ENCODE data around the gene COPG1.

COPG1 gene

DNA sequence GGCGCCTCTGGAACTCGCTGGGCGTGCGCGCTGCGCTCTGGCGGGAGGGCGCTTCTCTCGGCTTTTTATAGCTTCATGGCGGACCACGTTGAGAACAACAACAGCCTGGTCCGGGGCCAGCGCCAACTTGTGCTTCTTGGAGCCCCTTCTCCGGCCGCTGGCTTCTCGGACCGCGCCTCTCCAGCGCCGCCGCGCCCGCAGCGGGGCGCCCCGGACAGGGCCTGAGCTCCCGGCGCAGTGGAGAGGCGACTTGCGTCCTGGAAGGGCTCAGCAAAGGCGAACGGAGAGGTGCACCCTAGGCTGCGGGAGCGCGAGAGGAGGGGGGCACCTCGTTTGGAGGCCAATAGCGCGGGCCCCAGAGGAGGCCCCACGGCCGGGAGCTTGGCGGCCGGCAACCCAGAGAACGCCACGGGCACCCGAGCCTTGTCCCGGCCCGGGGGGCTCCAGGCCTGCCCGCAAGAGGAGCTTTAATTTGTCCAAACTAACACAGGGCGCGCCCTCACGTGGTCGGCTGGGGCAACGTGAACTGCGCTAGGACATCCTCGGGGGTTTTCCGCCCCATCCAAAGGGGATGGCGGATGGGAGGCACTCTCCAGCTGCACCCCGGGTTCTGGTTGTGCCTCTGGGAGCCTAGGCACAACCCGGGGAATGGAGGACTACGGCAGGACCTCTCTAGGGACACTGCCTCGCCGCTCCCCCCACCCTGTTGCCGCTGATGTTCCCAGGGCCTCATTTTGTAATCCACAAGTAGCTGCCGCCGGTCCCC is 67.0 kb downstream of the COPG1 start:
- DNase-seq (ENCODE audit: low spot score), result peak; percentile 88
- TF ChIP-seq CTCF (IDR thresholded peaks at IDR 0.05; ENCODE audit: borderline replicate concordance, control extremely low read depth, extremely low read depth, insufficient read depth, missing control alignments), result peak; percentile 83
- in situ Hi-C loops (cut with MboI; ENCODE audit: low sequenced_read_pairs, unreplicated experiment), result no loop called here

GRCh38 chr3:129317014-129317771 is 67.8 kb downstream of the COPG1 start:
- in situ Hi-C loops (cut with MboI; ENCODE audit: low sequenced_read_pairs, unreplicated experiment), result no loop called here
- no peak for TF ChIP-seq CTCF (IDR thresholded peaks at IDR 0.05; ENCODE audit: borderline replicate concordance, control extremely low read depth, extremely low read depth, insufficient read depth, missing control alignments)
- DNase-seq (ENCODE audit: low spot score), result no peak

DNA sequence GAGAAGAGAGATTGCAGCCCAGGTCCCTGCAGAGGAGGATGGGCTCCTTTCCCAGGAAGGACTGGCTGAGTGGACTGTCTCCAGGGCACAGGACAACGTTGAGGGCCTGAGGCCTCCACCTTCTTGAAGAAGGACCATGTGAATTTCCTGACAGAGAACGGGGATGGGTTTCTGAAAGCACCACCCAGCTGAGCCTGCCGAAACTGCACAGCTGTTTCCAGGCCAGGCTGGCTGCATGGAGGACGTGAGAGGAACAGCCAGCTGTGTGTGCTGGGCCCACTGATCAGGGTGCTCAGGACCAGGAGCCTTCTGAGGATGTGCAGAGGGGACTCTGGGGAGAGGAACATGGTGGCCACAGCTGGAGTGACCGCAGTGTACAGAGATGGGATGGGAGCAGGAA is 68.4 kb downstream of the COPG1 start:
- in situ Hi-C loops (cut with MboI; ENCODE audit: low sequenced_read_pairs, unreplicated experiment), result no loop called here
- no peak for DNase-seq (ENCODE audit: low spot score)
- TF ChIP-seq CTCF (IDR thresholded peaks at IDR 0.05; ENCODE audit: borderline replicate concordance, control extremely low read depth, extremely low read depth, insufficient read depth, missing control alignments), result no peak

DNA sequence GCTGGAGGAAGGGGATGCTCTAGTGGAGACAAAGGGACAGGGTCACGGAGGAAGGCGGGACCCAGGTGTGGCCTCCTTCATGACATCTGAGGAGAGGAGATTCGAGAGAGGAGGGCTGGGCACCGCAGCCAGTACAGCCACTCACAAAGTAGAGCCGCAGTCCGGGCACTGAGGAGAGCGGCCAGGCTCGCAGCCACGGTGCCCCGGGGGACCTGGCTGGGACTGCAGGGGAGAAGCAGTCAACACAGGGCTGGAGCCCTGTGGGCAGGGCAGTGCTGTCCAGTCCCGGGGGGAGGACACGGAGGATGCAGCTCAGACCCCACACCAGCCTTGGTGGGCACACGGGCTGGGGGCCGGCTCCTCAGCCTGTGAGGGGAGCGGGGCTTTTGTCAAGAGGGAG is 69.5 kb downstream of the COPG1 start:
- in situ Hi-C loops (cut with MboI; ENCODE audit: low sequenced_read_pairs, unreplicated experiment), result no loop called here
- TF ChIP-seq CTCF (IDR thresholded peaks at IDR 0.05; ENCODE audit: borderline replicate concordance, control extremely low read depth, extremely low read depth, insufficient read depth, missing control alignments), result no peak
- no peak for DNase-seq (ENCODE audit: low spot score)

- no peak for TF ChIP-seq CTCF (IDR thresholded peaks at IDR 0.05; ENCODE audit: borderline replicate concordance, control extremely low read depth, extremely low read depth, insufficient read depth, missing control alignments)
- in situ Hi-C loops (cut with MboI; ENCODE audit: low sequenced_read_pairs, unreplicated experiment), result no loop called here
- no peak for DNase-seq (ENCODE audit: low spot score)
Observed at GRCh38 chr3:129320261-129320660, 70.9 kb downstream of the COPG1 start.

GRCh38 chr3:129320825-129321487 is 71.5 kb downstream of the COPG1 start:
- TF ChIP-seq CTCF (IDR thresholded peaks at IDR 0.05; ENCODE audit: borderline replicate concordance, control extremely low read depth, extremely low read depth, insufficient read depth, missing control alignments), result no peak
- in situ Hi-C loops (cut with MboI; ENCODE audit: low sequenced_read_pairs, unreplicated experiment), result no loop called here
- no peak for DNase-seq (ENCODE audit: low spot score)

Data from GM13976 (cell line).